CD8-positive, alpha-beta memory T cell (primary cell): ENCODE measurements around the gene C1orf232. TPM values are rescaled to one million over a fixed set of nuclear protein-coding genes. Genes with fewer than 3 reads are reported as not detected.

Experiments
- polyA plus RNA-seq: library from polyadenylated mRNA; unstranded; fragments of 300-500 nt; fragmentation: Illumina TruSeq; gene quantifications from one replicate; pipeline ENCODE4 v1.2.3, GENCODE V29; 2021
- total RNA-seq, 2 experiments: library from RNA; stranded (reverse); gene quantifications; one replicate each; pipeline ENCODE4 v1.2.3, GENCODE V29; 2021

The C1orf232 gene
- total and polyA plus RNA-seq, 3 experiments from 2014 or later: not detected

Other genes with a start within 250 kb of the C1orf232 start
- 10 to 100 TPM; 11.8 to 12.1 TPM for gene PAFAH2, start 170.9 kb downstream of the C1orf232 start, total RNA-seq
- 28.6 TPM for gene PAFAH2, start 170.9 kb downstream of the C1orf232 start, polyA plus RNA-seq
- gene EXTL1, start 147.2 kb downstream of the C1orf232 start, total RNA-seq: not detected
- gene EXTL1, start 147.2 kb downstream of the C1orf232 start, polyA plus RNA-seq: not detected
- not detected for gene SLC30A2, start 122.8 kb downstream of the C1orf232 start, total RNA-seq
- not detected for gene SLC30A2, start 122.8 kb downstream of the C1orf232 start, polyA plus RNA-seq
- gene TRIM63, start 101.3 kb downstream of the C1orf232 start, total RNA-seq: not detected
- not detected for gene TRIM63, start 101.3 kb downstream of the C1orf232 start, polyA plus RNA-seq
- 10 to 100 TPM; 14.5 to 14.6 TPM for gene PDIK1L, start 57.1 kb downstream of the C1orf232 start, total RNA-seq
- gene PDIK1L, start 57.1 kb downstream of the C1orf232 start, polyA plus RNA-seq: 4.2 TPM
- gene FAM110D, start 9.9 kb downstream of the C1orf232 start, total RNA-seq: not detected
- gene FAM110D, start 9.9 kb downstream of the C1orf232 start, polyA plus RNA-seq: not detected
- gene ZNF593, start 945 bp upstream of the C1orf232 start, total RNA-seq: 10 to 100 TPM; 86.4 to 87.9 TPM
- gene ZNF593, start 945 bp upstream of the C1orf232 start, polyA plus RNA-seq: 26.2 TPM
- not detected for gene ZNF593OS, start 2.9 kb upstream of the C1orf232 start, total RNA-seq
- 0.85 TPM for gene ZNF593OS, start 2.9 kb upstream of the C1orf232 start, polyA plus RNA-seq
- gene CNKSR1, start 8.5 kb upstream of the C1orf232 start, total RNA-seq: under 1 TPM; 0.37 to 0.86 TPM
- not detected for gene CNKSR1, start 8.5 kb upstream of the C1orf232 start, polyA plus RNA-seq
- not detected for gene CATSPER4, start 21.6 kb upstream of the C1orf232 start, total RNA-seq
- not detected for gene CATSPER4, start 21.6 kb upstream of the C1orf232 start, polyA plus RNA-seq
- 10 to 100 TPM; 28.8 to 29.7 TPM for gene CEP85, start 65.2 kb upstream of the C1orf232 start, total RNA-seq
- 7.7 TPM for gene CEP85, start 65.2 kb upstream of the C1orf232 start, polyA plus RNA-seq
- gene SH3BGRL3, start 111.1 kb upstream of the C1orf232 start, total RNA-seq: 100 to 1,000 TPM; 447 to 472 TPM
- 1,786 TPM for gene SH3BGRL3, start 111.1 kb upstream of the C1orf232 start, polyA plus RNA-seq
- gene UBXN11, start 137.7 kb upstream of the C1orf232 start, total RNA-seq: 10 to 100 TPM; 35.2 to 35.8 TPM
- gene UBXN11, start 137.7 kb upstream of the C1orf232 start, polyA plus RNA-seq: 14.3 TPM
- 100 to 1,000 TPM; 355 to 388 TPM for gene CD52, start 149.0 kb upstream of the C1orf232 start, total RNA-seq
- gene CD52, start 149.0 kb upstream of the C1orf232 start, polyA plus RNA-seq: 7,622 TPM
- 1 to 10 TPM in 1 of 2 experiments, under 1 TPM in 1; 0.85 to 1.3 TPM for gene CRYBG2, start 185.2 kb upstream of the C1orf232 start, total RNA-seq
- 1.9 TPM for gene CRYBG2, start 185.2 kb upstream of the C1orf232 start, polyA plus RNA-seq
- gene ZNF683, start 203.8 kb upstream of the C1orf232 start, total RNA-seq: 1 to 10 TPM; 2.4 to 2.7 TPM
- 205 TPM for gene ZNF683, start 203.8 kb upstream of the C1orf232 start, polyA plus RNA-seq
- gene LIN28A, start 241.9 kb upstream of the C1orf232 start, total RNA-seq: not detected
- gene LIN28A, start 241.9 kb upstream of the C1orf232 start, polyA plus RNA-seq: not detected